ENCODE data around the gene LHFPL3. TPM values are rescaled to one million over a fixed set of nuclear protein-coding genes. Genes with fewer than 3 reads are reported as not detected.

Gene LHFPL3
- total RNA-seq, 1 experiment from 2014 or later: 0.83 TPM

- H3K27me3 Mint-ChIP-seq (ENCODE audit: low read depth): no peaks in the 10 kb centered on the region; the same call in 1 of the 2 replicates
- ATAC-seq (no peak), DNase-seq (ENCODE audit: low spot score) (no peak)
- no peak overlapping the region for H3K27ac Mint-ChIP-seq
- no peak overlapping the region for H3K4me3 Mint-ChIP-seq
- H3K9me3 Mint-ChIP-seq: no peaks in the 10 kb centered on the region
- POLR2A ChIA-PET: no interaction called here
- H3K36me3 Mint-ChIP-seq: no peaks in the 10 kb centered on the region
- TF ChIP-seq KAT7 (CRISPR knock-in tag; IDR thresholded peaks at IDR 0.05; ENCODE audit: borderline replicate concordance) (no peak), MXD4 (CRISPR knock-in tag; IDR thresholded peaks at IDR 0.05; ENCODE audit: borderline replicate concordance) (no peak), OVOL2 (CRISPR knock-in tag; IDR thresholded peaks at IDR 0.05; ENCODE audit: borderline replicate concordance) (no peak), CDX4 (CRISPR knock-in tag; IDR thresholded peaks at IDR 0.05; ENCODE audit: borderline replicate concordance) (no peak), JUN (CRISPR knock-in tag; IDR thresholded peaks at IDR 0.05) (no peak)
- TF ChIP-seq, protein P1, sequence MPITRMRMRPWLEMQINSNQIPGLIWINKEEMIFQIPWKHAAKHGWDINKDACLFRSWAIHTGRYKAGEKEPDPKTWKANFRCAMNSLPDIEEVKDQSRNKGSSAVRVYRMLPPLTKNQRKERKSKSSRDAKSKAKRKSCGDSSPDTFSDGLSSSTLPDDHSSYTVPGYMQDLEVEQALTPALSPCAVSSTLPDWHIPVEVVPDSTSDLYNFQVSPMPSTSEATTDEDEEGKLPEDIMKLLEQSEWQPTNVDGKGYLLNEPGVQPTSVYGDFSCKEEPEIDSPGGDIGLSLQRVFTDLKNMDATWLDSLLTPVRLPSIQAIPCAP (CRISPR knock-in tag; IDR thresholded peaks at IDR 0.05): no peak
- TF ChIP-seq, protein P2, sequence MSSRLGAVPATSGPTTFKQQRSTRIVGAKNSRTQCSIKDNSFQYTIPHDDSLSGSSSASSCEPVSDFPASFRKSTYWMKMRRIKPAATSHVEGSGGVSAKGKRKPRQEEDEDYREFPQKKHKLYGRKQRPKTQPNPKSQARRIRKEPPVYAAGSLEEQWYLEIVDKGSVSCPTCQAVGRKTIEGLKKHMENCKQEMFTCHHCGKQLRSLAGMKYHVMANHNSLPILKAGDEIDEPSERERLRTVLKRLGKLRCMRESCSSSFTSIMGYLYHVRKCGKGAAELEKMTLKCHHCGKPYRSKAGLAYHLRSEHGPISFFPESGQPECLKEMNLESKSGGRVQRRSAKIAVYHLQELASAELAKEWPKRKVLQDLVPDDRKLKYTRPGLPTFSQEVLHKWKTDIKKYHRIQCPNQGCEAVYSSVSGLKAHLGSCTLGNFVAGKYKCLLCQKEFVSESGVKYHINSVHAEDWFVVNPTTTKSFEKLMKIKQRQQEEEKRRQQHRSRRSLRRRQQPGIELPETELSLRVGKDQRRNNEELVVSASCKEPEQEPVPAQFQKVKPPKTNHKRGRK (CRISPR knock-in tag; IDR thresholded peaks at IDR 0.05; ENCODE audit: borderline replicate concordance): no peak
- no peaks in the 10 kb centered on the region for H3K4me1 Mint-ChIP-seq
- CTCF ChIA-PET: interaction anchor here (1.1 to 2.6 kb wide), 3 partner anchors 17 to 53 kb away, joined by 3 to 22 read pairs (median 12); no protein-coding TSS in a partner anchor
These were observed 572.3 kb downstream of the LHFPL3 start for GRCh38 chr7:104900525-104901239.

DNA sequence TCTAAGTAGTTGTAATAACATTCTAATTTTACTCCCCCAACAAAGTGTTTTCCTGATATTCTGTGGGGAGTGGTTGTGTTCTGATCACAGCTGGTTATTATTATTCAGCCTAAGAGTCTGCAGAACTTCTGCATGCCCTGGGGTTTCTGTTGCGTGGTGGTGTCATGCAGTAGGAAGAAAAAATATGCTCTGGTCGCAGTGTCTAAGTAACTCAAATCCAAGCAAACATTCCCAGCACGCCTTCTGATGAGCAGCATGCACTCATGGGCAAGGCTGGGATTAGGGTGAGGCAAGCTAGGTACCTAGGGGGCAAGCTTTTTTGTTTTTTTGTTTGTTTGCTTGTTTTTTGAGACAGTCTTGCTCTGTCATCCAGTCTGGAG is 572.8 kb downstream of the LHFPL3 start:
- ATAC-seq (no peak), DNase-seq (ENCODE audit: low spot score) (no peak)
- Mint-ChIP-seq H3K4me3 (no peak overlapping the region), H3K27ac (no peak overlapping the region), H3K36me3 (no peaks in the 10 kb centered on the region), H3K4me1 (no peaks in the 10 kb centered on the region), H3K9me3 (no peaks in the 10 kb centered on the region), H3K27me3 (ENCODE audit: low read depth) (no peaks in the 10 kb centered on the region; the same call in 1 of the 2 replicates)
- ChIA-PET POLR2A (interaction anchor here (0.6 kb wide), 1 partner anchor 994 kb away, joined by 9 read pairs; no protein-coding TSS in a partner anchor), CTCF (interaction anchor here (1.1 to 2.6 kb wide), 2 partner anchors 17 to 53 kb away, joined by 3 to 12 read pairs; no protein-coding TSS in a partner anchor)
- TF ChIP-seq, protein P3, sequence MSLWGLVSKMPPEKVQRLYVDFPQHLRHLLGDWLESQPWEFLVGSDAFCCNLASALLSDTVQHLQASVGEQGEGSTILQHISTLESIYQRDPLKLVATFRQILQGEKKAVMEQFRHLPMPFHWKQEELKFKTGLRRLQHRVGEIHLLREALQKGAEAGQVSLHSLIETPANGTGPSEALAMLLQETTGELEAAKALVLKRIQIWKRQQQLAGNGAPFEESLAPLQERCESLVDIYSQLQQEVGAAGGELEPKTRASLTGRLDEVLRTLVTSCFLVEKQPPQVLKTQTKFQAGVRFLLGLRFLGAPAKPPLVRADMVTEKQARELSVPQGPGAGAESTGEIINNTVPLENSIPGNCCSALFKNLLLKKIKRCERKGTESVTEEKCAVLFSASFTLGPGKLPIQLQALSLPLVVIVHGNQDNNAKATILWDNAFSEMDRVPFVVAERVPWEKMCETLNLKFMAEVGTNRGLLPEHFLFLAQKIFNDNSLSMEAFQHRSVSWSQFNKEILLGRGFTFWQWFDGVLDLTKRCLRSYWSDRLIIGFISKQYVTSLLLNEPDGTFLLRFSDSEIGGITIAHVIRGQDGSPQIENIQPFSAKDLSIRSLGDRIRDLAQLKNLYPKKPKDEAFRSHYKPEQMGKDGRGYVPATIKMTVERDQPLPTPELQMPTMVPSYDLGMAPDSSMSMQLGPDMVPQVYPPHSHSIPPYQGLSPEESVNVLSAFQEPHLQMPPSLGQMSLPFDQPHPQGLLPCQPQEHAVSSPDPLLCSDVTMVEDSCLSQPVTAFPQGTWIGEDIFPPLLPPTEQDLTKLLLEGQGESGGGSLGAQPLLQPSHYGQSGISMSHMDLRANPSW (CRISPR knock-in tag; conservative IDR thresholded peaks at IDR 0.05; ENCODE audit: low read depth): no peak
- TF ChIP-seq ZNF396 (CRISPR knock-in tag; IDR thresholded peaks at IDR 0.05; ENCODE audit: borderline replicate concordance) (no peak), GRHL2 (CRISPR knock-in tag; IDR thresholded peaks at IDR 0.05; ENCODE audit: insufficient replicate concordance, severe bottlenecking) (no peak), IRF2 (CRISPR knock-in tag; IDR thresholded peaks at IDR 0.05; ENCODE audit: borderline replicate concordance, low read depth) (no peak), PRDM15 (CRISPR knock-in tag; IDR thresholded peaks at IDR 0.05) (no peak), MAX (CRISPR knock-in tag; IDR thresholded peaks at IDR 0.05) (no peak), NFYB (CRISPR knock-in tag; conservative IDR thresholded peaks at IDR 0.05; ENCODE audit: low read depth) (no peak), FOXP1 (CRISPR knock-in tag; IDR thresholded peaks at IDR 0.05; ENCODE audit: borderline replicate concordance) (no peak), MYBL2 (CRISPR knock-in tag; IDR thresholded peaks at IDR 0.05) (no peak), HMGA2 (CRISPR knock-in tag; IDR thresholded peaks at IDR 0.05) (no peak)
- TF ChIP-seq, protein P1 (CRISPR knock-in tag; IDR thresholded peaks at IDR 0.05): no peak
- TF ChIP-seq, protein P4, sequence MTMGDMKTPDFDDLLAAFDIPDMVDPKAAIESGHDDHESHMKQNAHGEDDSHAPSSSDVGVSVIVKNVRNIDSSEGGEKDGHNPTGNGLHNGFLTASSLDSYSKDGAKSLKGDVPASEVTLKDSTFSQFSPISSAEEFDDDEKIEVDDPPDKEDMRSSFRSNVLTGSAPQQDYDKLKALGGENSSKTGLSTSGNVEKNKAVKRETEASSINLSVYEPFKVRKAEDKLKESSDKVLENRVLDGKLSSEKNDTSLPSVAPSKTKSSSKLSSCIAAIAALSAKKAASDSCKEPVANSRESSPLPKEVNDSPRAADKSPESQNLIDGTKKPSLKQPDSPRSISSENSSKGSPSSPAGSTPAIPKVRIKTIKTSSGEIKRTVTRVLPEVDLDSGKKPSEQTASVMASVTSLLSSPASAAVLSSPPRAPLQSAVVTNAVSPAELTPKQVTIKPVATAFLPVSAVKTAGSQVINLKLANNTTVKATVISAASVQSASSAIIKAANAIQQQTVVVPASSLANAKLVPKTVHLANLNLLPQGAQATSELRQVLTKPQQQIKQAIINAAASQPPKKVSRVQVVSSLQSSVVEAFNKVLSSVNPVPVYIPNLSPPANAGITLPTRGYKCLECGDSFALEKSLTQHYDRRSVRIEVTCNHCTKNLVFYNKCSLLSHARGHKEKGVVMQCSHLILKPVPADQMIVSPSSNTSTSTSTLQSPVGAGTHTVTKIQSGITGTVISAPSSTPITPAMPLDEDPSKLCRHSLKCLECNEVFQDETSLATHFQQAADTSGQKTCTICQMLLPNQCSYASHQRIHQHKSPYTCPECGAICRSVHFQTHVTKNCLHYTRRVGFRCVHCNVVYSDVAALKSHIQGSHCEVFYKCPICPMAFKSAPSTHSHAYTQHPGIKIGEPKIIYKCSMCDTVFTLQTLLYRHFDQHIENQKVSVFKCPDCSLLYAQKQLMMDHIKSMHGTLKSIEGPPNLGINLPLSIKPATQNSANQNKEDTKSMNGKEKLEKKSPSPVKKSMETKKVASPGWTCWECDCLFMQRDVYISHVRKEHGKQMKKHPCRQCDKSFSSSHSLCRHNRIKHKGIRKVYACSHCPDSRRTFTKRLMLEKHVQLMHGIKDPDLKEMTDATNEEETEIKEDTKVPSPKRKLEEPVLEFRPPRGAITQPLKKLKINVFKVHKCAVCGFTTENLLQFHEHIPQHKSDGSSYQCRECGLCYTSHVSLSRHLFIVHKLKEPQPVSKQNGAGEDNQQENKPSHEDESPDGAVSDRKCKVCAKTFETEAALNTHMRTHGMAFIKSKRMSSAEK (CRISPR knock-in tag; IDR thresholded peaks at IDR 0.05; ENCODE audit: borderline replicate concordance): no peak

Data from WTC11 (cell line).